Activated CD8-positive, alpha-beta memory T cell treated with anti-CD3 and anti-CD28 coated beads, Interleukin-2, amount 50 U/mL, for 24 hours (primary cell): ENCODE results near the gene NAP1L5.

Source experiments
- DNase-seq: peaks from one replicate; pipeline ENCODE4 v3.0.0-alpha.2; 2020; ENCODE audit errors: extremely low read depth

NAP1L5 gene

GRCh38 chr4:88697588-88698329 is at the start of gene NAP1L5:
TSS of gene NAP1L5 (minus strand) at chr4:88697829. CDS start at chr4:88697754, 75 bp downstream.
- DNase-seq, result peak; percentile 17

- DNase-seq, result no peak
These were observed 49.7 kb upstream of the NAP1L5 start for GRCh38 chr4:88747351-88747750.

GRCh38 chr4:88746206-88746605 is 48.6 kb upstream of the NAP1L5 start:
- no peak for DNase-seq

- no peak for DNase-seq
These were observed 48.0 kb upstream of the NAP1L5 start for GRCh38 chr4:88745581-88746163.

GRCh38 chr4:88745175-88745574 is 47.5 kb upstream of the NAP1L5 start:
- no peak for DNase-seq

GRCh38 chr4:88744609-88745008 is 47.0 kb upstream of the NAP1L5 start:
- DNase-seq, result no peak

- no peak for DNase-seq
These were observed 46.1 kb upstream of the NAP1L5 start for GRCh38 chr4:88743696-88744095.

- no peak for DNase-seq
These were observed 44.9 kb upstream of the NAP1L5 start for GRCh38 chr4:88742561-88742960.

- DNase-seq, result no peak
These were observed 40.6 kb upstream of the NAP1L5 start for GRCh38 chr4:88738180-88738579.

GRCh38 chr4:88737307-88737941 is 39.8 kb upstream of the NAP1L5 start:
- no peak for DNase-seq

- no peak for DNase-seq
These were observed 38.6 kb upstream of the NAP1L5 start for GRCh38 chr4:88736264-88736663.

- DNase-seq, result no peak
These were observed 37.9 kb upstream of the NAP1L5 start for GRCh38 chr4:88735564-88735963.

- no peak for DNase-seq
These were observed 36.8 kb upstream of the NAP1L5 start for GRCh38 chr4:88734403-88734949.

- no peak for DNase-seq
These were observed 35.2 kb upstream of the NAP1L5 start for GRCh38 chr4:88732714-88733368.

- no peak for DNase-seq
These were observed 33.8 kb upstream of the NAP1L5 start for GRCh38 chr4:88731381-88731780.

GRCh38 chr4:88730811-88731210 is 33.2 kb upstream of the NAP1L5 start:
- DNase-seq, result no peak

- no peak for DNase-seq
These were observed 31.6 kb upstream of the NAP1L5 start for GRCh38 chr4:88729146-88729760.

GRCh38 chr4:88728146-88728545 is 30.5 kb upstream of the NAP1L5 start:
- DNase-seq, result no peak

GRCh38 chr4:88725986-88726385 is 28.4 kb upstream of the NAP1L5 start:
- DNase-seq, result no peak

- no peak for DNase-seq
These were observed 27.5 kb upstream of the NAP1L5 start for GRCh38 chr4:88725143-88725542.

GRCh38 chr4:88724406-88724805 is 26.8 kb upstream of the NAP1L5 start:
- DNase-seq, result no peak

- DNase-seq, result no peak
These were observed 25.2 kb upstream of the NAP1L5 start for GRCh38 chr4:88722828-88723227.
